ENCODE results near the gene DLD. TPM values are rescaled to one million over a fixed set of nuclear protein-coding genes. Genes with fewer than 3 reads are reported as not detected.

DLD gene
- polyA plus RNA-seq, 2 of the 4 experiments (the other 2 are of a cell fraction), result 129 to 179 TPM

GRCh38 chr7:107874605-107875446 lies 16.2 kb upstream of the DLD start:
- peak; percentile 91 for FAIRE-seq
- Histone ChIP-seq H3K4me1 (no peaks in the 10 kb centered on the region), H3K4me3 (no peak overlapping the region), H3K4me2 (no peak overlapping the region), H3K9me3 (no peaks in the 10 kb centered on the region), H3K27ac (no peak overlapping the region)
- peak; percentile 86 to 88 for ATAC-seq
- 16% methylated on average over 6 of the region's 6 CpGs for WGBS (ENCODE audit: missing lambda C conversion rate)
- CTCF ChIA-PET, result interaction anchor here (0.6 to 8.2 kb wide), 57 partner anchors 9 to 727 kb away, joined by 3 to 132 read pairs (median 3); partner anchors contain the start of genes CBLL1 and DLD
- TF ChIP-seq RFX5 (IDR thresholded peaks at IDR 0.05) (no peak), NR3C1 (IDR thresholded peaks at IDR 0.05) (no peak), SMC3 (IDR thresholded peaks at IDR 0.05) (peak; percentile 66), NFE2L2 (conservative IDR thresholded peaks at IDR 0.05; ENCODE audit: low read length) (no peak), RAD21 (conservative IDR thresholded peaks at IDR 0.05 in 1 of 2, IDR thresholded peaks at IDR 0.05 in 1 of 2) (peak; percentile 80 to 84), BCL3 (IDR thresholded peaks at IDR 0.05) (no peak), GATA3 (IDR thresholded peaks at IDR 0.05; ENCODE audit: borderline replicate concordance) (0 out of 2 replicates have a peak, but pooled peaks have one; percentile 26), MAZ (IDR thresholded peaks at IDR 0.05; ENCODE audit: borderline replicate concordance, low read depth, low read length) (no peak), HOXB13 (CRISPR knock-in tag; IDR thresholded peaks at IDR 0.05; ENCODE audit: low read depth) (no peak), KDM1A (IDR thresholded peaks at IDR 0.05; ENCODE audit: low read depth) (no peak), CTCF (IDR thresholded peaks at IDR 0.05) (peak; percentile 80)
- TF ChIP-seq, protein P1, sequence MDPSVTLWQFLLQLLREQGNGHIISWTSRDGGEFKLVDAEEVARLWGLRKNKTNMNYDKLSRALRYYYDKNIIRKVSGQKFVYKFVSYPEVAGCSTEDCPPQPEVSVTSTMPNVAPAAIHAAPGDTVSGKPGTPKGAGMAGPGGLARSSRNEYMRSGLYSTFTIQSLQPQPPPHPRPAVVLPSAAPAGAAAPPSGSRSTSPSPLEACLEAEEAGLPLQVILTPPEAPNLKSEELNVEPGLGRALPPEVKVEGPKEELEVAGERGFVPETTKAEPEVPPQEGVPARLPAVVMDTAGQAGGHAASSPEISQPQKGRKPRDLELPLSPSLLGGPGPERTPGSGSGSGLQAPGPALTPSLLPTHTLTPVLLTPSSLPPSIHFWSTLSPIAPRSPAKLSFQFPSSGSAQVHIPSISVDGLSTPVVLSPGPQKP (IDR thresholded peaks at IDR 0.05; ENCODE audit: low read depth, low read length), result no peak
- POLR2A ChIA-PET, result interaction anchor here (0.7 to 2.4 kb wide), 2 partner anchors 131 to 584 kb away, joined by 8 to 40 read pairs; partner anchors contain the start of gene CBLL1
- DNase-seq (ENCODE audit: low read depth in 1 of 2, low spot score in 1 of 2), result peak; percentile 44 to 66

DNA sequence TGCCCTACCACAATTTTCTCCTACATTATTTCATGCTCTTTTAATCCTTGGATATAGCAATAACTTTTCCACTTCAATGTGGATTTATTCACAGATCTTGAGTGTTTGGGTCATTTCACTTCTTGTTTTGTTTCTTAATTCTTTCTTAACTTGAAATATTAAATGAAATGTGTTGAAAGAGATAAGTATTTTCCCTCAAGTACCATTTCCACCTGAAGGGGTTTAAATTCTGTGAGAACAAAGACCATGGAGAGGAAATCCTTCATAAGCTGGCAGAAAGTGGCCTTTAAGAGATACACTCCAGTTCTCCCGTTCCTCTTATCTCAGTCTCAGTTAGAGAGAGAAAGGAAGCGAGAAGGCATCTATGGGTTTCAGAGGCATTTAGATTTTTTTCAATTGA lies 14.1 kb upstream of the DLD start:
- FAIRE-seq (no peak), ATAC-seq (no peak), DNase-seq (ENCODE audit: low read depth in 1 of 2, low spot score in 1 of 2) (no peak)
- H3K27ac ChIP-seq, result no peak overlapping the region
- no peaks in the 10 kb centered on the region for H3K9me3 ChIP-seq
- ChIA-PET CTCF (interaction anchor here (1.3 to 8.2 kb wide), 3 partner anchors 135 to 414 kb away, joined by 3 to 132 read pairs (median 16); partner anchors contain the start of gene CBLL1), POLR2A (interaction anchor here (1.2 to 1.5 kb wide), 2 partner anchors 133 to 134 kb away, joined by 5 to 9 read pairs; partner anchors contain the start of gene CBLL1)
- TF ChIP-seq NR3C1 (IDR thresholded peaks at IDR 0.05), result no peak
- no peak for TF ChIP-seq HOXB5 (CRISPR knock-in tag; IDR thresholded peaks at IDR 0.05)
- TF ChIP-seq HEYL (CRISPR knock-in tag; IDR thresholded peaks at IDR 0.05), result no peak
- TF ChIP-seq BCL3 (IDR thresholded peaks at IDR 0.05), result no peak
- no peak for TF ChIP-seq MAFK (IDR thresholded peaks at IDR 0.05; ENCODE audit: partially characterized antibody)
- TF ChIP-seq TFCP2L1 (CRISPR knock-in tag; IDR thresholded peaks at IDR 0.05), result no peak
- TF ChIP-seq KDM1A (IDR thresholded peaks at IDR 0.05; ENCODE audit: low read depth), result no peak
- TF ChIP-seq, protein P2, sequence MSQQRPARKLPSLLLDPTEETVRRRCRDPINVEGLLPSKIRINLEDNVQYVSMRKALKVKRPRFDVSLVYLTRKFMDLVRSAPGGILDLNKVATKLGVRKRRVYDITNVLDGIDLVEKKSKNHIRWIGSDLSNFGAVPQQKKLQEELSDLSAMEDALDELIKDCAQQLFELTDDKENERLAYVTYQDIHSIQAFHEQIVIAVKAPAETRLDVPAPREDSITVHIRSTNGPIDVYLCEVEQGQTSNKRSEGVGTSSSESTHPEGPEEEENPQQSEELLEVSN (IDR thresholded peaks at IDR 0.05; ENCODE audit: borderline replicate concordance, low read depth), result no peak
- TF ChIP-seq FOSL2 (IDR thresholded peaks at IDR 0.05), result no peak
- TF ChIP-seq FOSL2 (CRISPR knock-in tag; IDR thresholded peaks at IDR 0.05), result no peak
- TF ChIP-seq MYC (IDR thresholded peaks at IDR 0.05; ENCODE audit: borderline replicate concordance, low read length), result no peak
- no peak for TF ChIP-seq KDM5A (IDR thresholded peaks at IDR 0.05)
- no peak for TF ChIP-seq ZC3H11A (IDR thresholded peaks at IDR 0.05)
- TF ChIP-seq RFX5 (IDR thresholded peaks at IDR 0.05), result no peak
- H3K4me3 ChIP-seq, result no peak overlapping the region
- WGBS (ENCODE audit: missing lambda C conversion rate), result 88% methylated on average over 2 of the region's 2 CpGs
- no peaks in the 10 kb centered on the region for H3K4me1 ChIP-seq
- no peak overlapping the region for H3K4me2 ChIP-seq
